Testis (tissue), 2 donors: ENCODE results near the gene TTC28.

ENCODE experiments used
- POLR2A ChIP-seq: fragments of 450-650 bp; IDR thresholded peaks from one replicate; pipeline ENCODE4 v1.6.1; 2017; ENCODE audit warnings: antibody characterized with exemption, mild to moderate bottlenecking, moderate library complexity
- TF ChIP-seq, protein P1 (sequence below), 3 experiments: fragments of 450-650 bp in 2 of 3; fragments of 200-600 bp in 1 of 3; sonication (generic) in 1 of 3; IDR thresholded peaks; one replicate each; pipeline ENCODE4 v1.5.1; 2016 to 2019; ENCODE audit warnings: antibody characterized with exemption in 3 of 3, mild to moderate bottlenecking in 2 of 3, moderate library complexity in 1 of 3

DNA sequence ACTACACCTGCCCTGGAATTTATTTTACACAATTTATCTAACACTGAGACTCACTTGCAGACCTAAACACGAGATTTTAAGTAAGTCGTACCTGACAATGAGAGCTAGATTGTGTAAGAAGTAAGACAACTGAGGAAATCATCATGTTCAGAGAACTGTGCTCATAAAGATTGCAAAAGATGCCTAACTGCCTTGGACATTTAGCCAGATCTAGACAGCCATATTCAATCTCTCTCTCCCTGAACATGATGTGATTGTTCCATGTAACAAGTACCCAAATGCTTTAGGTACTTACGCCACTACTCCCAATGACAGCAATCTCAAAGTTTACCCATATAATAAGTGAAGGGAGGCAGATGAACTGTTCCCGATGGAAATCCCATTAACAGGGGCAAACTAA lies 550.8 kb downstream of the TTC28 start:
- TF ChIP-seq, protein P1, sequence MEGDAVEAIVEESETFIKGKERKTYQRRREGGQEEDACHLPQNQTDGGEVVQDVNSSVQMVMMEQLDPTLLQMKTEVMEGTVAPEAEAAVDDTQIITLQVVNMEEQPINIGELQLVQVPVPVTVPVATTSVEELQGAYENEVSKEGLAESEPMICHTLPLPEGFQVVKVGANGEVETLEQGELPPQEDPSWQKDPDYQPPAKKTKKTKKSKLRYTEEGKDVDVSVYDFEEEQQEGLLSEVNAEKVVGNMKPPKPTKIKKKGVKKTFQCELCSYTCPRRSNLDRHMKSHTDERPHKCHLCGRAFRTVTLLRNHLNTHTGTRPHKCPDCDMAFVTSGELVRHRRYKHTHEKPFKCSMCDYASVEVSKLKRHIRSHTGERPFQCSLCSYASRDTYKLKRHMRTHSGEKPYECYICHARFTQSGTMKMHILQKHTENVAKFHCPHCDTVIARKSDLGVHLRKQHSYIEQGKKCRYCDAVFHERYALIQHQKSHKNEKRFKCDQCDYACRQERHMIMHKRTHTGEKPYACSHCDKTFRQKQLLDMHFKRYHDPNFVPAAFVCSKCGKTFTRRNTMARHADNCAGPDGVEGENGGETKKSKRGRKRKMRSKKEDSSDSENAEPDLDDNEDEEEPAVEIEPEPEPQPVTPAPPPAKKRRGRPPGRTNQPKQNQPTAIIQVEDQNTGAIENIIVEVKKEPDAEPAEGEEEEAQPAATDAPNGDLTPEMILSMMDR (IDR thresholded peaks at IDR 0.05): no peak
- no peak for TF ChIP-seq POLR2A
